ENCODE results near the gene KNDC1. TPM values are rescaled to one million over a fixed set of nuclear protein-coding genes. Genes with fewer than 3 reads are reported as not detected.

Gene KNDC1
- total and polyA plus RNA-seq, 10 of the 15 experiments (the other 5 are each of a cell fraction or from before 2014, with no cell fraction given): 0.03 to 0.11 (median 0.05) TPM; not detected in 7

DNA sequence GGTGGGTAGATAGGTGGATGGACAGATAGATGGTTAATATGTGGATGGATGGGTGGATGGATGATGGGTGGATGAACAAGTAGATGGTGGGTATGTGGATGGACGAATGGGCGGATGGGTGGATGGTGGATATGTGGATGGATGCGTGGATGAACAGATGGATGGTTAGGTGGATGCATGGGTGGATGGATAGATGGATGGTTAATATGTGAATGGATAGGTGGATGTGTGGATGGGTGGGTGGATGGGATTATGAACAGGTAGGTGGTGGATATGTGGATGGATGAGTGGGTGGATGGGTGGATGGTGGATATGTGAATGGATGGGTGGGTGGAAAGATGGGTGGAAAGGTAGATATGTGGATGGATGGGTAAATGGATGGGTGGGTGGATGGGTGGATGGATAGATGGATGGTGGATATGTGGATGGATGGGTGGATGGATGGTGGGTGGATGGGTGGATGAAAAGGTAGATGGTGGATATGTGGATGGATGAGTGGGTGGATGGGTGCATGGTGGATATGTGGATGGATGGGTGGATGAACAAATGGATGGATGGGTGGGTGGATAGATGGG lies 14.8 kb downstream of the KNDC1 start:
- H3K36me3 ChIP-seq (ENCODE audit: control insufficient read depth in 2 of 2, insufficient read depth in 2 of 2, low read length in 1 of 2): no peaks in the 10 kb centered on the region
- 2% methylated on average over 3 of the region's 3 CpGs for WGBS (ENCODE audit: insufficient coverage, insufficient replicate concordance, low lambda C conversion rate, missing lambda C conversion rate)
- CTCF ChIA-PET: no interaction called here
- POLR2A ChIA-PET: no interaction called here
- no peaks in the 10 kb centered on the region; the same call in 2 of the 3 replicates for H3K9me3 ChIP-seq (replicated peaks; ENCODE audit: control insufficient read depth, insufficient read depth, low read length)
- H3K79me2 ChIP-seq (ENCODE audit: control insufficient read depth, insufficient read depth, low read length): no peaks in the 10 kb centered on the region
- no peak for TF ChIP-seq LARP7 (IDR thresholded peaks at IDR 0.05)
- TF ChIP-seq YY1 (IDR thresholded peaks at IDR 0.05; ENCODE audit: low read depth, low read length): no peak
- TF ChIP-seq, protein P1, sequence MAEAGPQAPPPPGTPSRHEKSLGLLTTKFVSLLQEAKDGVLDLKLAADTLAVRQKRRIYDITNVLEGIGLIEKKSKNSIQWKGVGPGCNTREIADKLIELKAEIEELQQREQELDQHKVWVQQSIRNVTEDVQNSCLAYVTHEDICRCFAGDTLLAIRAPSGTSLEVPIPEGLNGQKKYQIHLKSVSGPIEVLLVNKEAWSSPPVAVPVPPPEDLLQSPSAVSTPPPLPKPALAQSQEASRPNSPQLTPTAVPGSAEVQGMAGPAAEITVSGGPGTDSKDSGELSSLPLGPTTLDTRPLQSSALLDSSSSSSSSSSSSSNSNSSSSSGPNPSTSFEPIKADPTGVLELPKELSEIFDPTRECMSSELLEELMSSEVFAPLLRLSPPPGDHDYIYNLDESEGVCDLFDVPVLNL (IDR thresholded peaks at IDR 0.05; ENCODE audit: low read depth, low read length): no peak
- TF ChIP-seq STAT1 (conservative IDR thresholded peaks at IDR 0.05): no peak
- TF ChIP-seq CBFB (IDR thresholded peaks at IDR 0.05; ENCODE audit: low read depth): no peak
- no peak for TF ChIP-seq MYC (IDR thresholded peaks at IDR 0.05; ENCODE audit: insufficient read depth, insufficient read length, insufficient replicate concordance, low read length, severe bottlenecking)
- no peak for TF ChIP-seq CREM (IDR thresholded peaks at IDR 0.05; ENCODE audit: low read depth)
- TF ChIP-seq MYB (IDR thresholded peaks at IDR 0.05; ENCODE audit: borderline replicate concordance, low read depth, low read length): no peak
- TF ChIP-seq ZSCAN29 (IDR thresholded peaks at IDR 0.05): no peak
- TF ChIP-seq CBX3 (IDR thresholded peaks at IDR 0.05; ENCODE audit: borderline replicate concordance, low read depth): no peak
- TF ChIP-seq FOXM1 (IDR thresholded peaks at IDR 0.05; ENCODE audit: low read depth, low read length): no peak
- no peak for TF ChIP-seq YBX1 (IDR thresholded peaks at IDR 0.05)
- TF ChIP-seq SUPT20H (IDR thresholded peaks at IDR 0.05; ENCODE audit: borderline replicate concordance, control insufficient read depth, low read depth, low read length): no peak
- TF ChIP-seq ZBED1 (IDR thresholded peaks at IDR 0.05; ENCODE audit: borderline replicate concordance): no peak
- no peak for TF ChIP-seq MEF2B (IDR thresholded peaks at IDR 0.05; ENCODE audit: partially characterized antibody, poor library complexity, severe bottlenecking)
- TF ChIP-seq SMAD5 (IDR thresholded peaks at IDR 0.05; ENCODE audit: low read depth): no peak
- no peak for TF ChIP-seq RELA (IDR thresholded peaks at IDR 0.05; ENCODE audit: borderline replicate concordance, partially characterized antibody)
- no peak for TF ChIP-seq RUNX3 (IDR thresholded peaks at IDR 0.05; ENCODE audit: low read length)
- TF ChIP-seq, protein P2, sequence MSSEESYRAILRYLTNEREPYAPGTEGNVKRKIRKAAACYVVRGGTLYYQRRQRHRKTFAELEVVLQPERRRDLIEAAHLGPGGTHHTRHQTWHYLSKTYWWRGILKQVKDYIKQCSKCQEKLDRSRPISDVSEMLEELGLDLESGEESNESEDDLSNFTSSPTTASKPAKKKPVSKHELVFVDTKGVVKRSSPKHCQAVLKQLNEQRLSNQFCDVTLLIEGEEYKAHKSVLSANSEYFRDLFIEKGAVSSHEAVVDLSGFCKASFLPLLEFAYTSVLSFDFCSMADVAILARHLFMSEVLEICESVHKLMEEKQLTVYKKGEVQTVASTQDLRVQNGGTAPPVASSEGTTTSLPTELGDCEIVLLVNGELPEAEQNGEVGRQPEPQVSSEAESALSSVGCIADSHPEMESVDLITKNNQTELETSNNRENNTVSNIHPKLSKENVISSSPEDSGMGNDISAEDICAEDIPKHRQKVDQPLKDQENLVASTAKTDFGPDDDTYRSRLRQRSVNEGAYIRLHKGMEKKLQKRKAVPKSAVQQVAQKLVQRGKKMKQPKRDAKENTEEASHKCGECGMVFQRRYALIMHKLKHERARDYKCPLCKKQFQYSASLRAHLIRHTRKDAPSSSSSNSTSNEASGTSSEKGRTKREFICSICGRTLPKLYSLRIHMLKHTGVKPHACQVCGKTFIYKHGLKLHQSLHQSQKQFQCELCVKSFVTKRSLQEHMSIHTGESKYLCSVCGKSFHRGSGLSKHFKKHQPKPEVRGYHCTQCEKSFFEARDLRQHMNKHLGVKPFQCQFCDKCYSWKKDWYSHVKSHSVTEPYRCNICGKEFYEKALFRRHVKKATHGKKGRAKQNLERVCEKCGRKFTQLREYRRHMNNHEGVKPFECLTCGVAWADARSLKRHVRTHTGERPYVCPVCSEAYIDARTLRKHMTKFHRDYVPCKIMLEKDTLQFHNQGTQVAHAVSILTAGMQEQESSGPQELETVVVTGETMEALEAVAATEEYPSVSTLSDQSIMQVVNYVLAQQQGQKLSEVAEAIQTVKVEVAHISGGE (CRISPR knock-in tag; IDR thresholded peaks at IDR 0.05): no peak
- TF ChIP-seq WRNIP1 (IDR thresholded peaks at IDR 0.05; ENCODE audit: borderline replicate concordance, low read depth, low read length): no peak
- H3K4me1 ChIP-seq (ENCODE audit: control insufficient read depth, insufficient read depth, low read length): no peaks in the 10 kb centered on the region
- in situ Hi-C loops (cut with MboI): no loop called here
- no peak for ATAC-seq
- no peak for FAIRE-seq
- H3K4me3 ChIP-seq: no peak overlapping the region
- DNase-seq (ENCODE audit: low read depth, low spot score): no peak
- BruUV-seq (replicated peaks): no TSS peak
- no peak overlapping the region for H3K4me2 ChIP-seq (ENCODE audit: control insufficient read depth, insufficient read depth)
- intact Hi-C loops (cut with micrococcal nuclease; ENCODE audit: unreplicated experiment): no loop called here
- H4K20me1 ChIP-seq (ENCODE audit: control insufficient read depth, insufficient read depth): no peaks in the 10 kb centered on the region
- H2AFZ ChIP-seq (ENCODE audit: control insufficient read depth, low read depth, low read length): no peak overlapping the region
- SMC1A ChIA-PET (ENCODE audit: uncharacterized antibody, unreplicated experiment): no interaction called here
- H3K27ac ChIP-seq (ENCODE audit: control insufficient read depth, insufficient read depth): no peak overlapping the region
- RAD21 ChIA-PET (ENCODE audit: unreplicated experiment): no interaction called here
- no peak overlapping the region for H3K9ac ChIP-seq (ENCODE audit: control insufficient read depth, insufficient read depth, low read length)
- H3K27me3 ChIP-seq (replicated peaks in 1 of 2; ENCODE audit: control insufficient read depth in 2 of 2, insufficient read depth in 2 of 2, low read length in 1 of 2): no peaks in the 10 kb centered on the region
